GM12892 (cell line): ENCODE data around the gene PILRA.
"Not testable (repeated sequence)": the region's sequence is repeated elsewhere in the genome, so short reads cannot be mapped to it uniquely, and the experiment has no call there.

Source experiments
- POLR2A ChIP-seq: IDR thresholded peaks from 2 replicates; pipeline ENCODE4 v1.6.1; 2011; ENCODE audit warnings: low read depth, low read length, control low read depth
- POLR2AphosphoS5 ChIP-seq: IDR thresholded peaks from 2 replicates; pipeline ENCODE4 v1.6.1; 2011; ENCODE audit warnings: low read depth, low read length, control low read depth

DNA sequence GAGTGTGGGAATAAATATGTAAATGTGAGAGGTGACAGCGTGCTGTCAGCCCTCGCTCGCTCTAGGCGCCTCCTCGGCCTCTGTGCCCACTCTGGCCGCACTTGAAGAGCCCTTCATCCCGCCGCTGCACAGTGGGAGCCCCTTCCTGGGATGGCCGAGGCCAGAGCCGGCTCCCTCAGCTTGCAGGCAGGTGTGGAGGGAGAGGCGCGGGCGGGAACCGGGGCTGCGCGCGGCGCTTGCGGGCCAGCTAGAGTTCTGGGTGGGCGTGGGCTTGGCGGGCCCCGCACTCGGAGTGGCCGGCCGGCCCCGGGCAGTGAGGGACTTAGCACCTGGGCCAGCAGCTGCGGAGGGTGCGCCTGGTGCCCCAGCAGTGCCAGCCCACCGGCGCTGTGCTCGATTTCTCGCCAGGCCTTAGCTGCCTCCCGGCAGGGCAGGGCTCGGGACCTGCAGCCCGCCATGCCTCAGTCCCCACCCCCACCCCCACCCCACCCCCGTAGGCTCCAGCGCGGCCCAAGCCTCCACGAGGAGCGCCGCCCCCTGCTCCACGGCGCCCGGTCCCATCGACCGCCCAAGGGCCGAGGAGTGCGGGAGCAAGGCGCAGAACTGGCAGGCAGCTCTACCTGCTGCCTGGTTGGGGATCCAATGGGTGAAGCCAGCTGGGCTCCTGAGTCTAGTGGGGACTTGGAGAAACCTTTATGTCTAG lies 8.4 kb downstream of the PILRA start:
- not testable (repeated sequence) for TF ChIP-seq POLR2AphosphoS5, POLR2A
